Stimulated activated naive B cell treated with anti-CD40 and anti-IgM and Interleukin-4, amounts not matched to agents 10 μg/mL and 1 μg/mL and 100 μg/mL, for 72 hours (primary cell): Measurements from ENCODE around the gene TMEM129.

Experiments
- ATAC-seq, 2 donors: fragments of 150-1000 bp; cut with Tn5 transposase; replicated peaks; 2 replicates each; pipeline ENCODE4 v1.10.0; 2021; ENCODE audit warnings: moderate library complexity in 1 of 2
- DNase-seq: peaks from one replicate; pipeline ENCODE4 v3.0.0; 2021
- H3K27ac Mint-ChIP-seq: one replicate; pipeline ENCODE4 v1.8.0; 2022; ENCODE audit warnings: mild to moderate bottlenecking, mixed read lengths
- H3K27me3 Mint-ChIP-seq, 2 donors: one replicate each; pipeline ENCODE4 v1.8.0; 2022; ENCODE audit warnings: mixed read lengths in 2 of 2
- H3K36me3 Mint-ChIP-seq, 2 donors: one replicate each; pipeline ENCODE4 v1.8.0; 2022; ENCODE audit warnings: mixed read lengths in 2 of 2, mild to moderate bottlenecking in 1 of 2
- H3K4me1 Mint-ChIP-seq, 2 donors: one replicate each; pipeline ENCODE4 v1.8.0; 2022; ENCODE audit warnings: mixed read lengths in 2 of 2, mild to moderate bottlenecking in 1 of 2
- H3K4me3 Mint-ChIP-seq, 2 donors: one replicate each; pipeline ENCODE4 v1.8.0; 2022; ENCODE audit warnings: mild to moderate bottlenecking in 2 of 2, mixed read lengths in 2 of 2, moderate library complexity in 1 of 2
- H3K9me3 Mint-ChIP-seq, 2 donors: one replicate each; pipeline ENCODE4 v1.8.0; 2022; ENCODE audit warnings: mixed read lengths in 2 of 2, mild to moderate bottlenecking in 1 of 2

TMEM129 gene

DNA sequence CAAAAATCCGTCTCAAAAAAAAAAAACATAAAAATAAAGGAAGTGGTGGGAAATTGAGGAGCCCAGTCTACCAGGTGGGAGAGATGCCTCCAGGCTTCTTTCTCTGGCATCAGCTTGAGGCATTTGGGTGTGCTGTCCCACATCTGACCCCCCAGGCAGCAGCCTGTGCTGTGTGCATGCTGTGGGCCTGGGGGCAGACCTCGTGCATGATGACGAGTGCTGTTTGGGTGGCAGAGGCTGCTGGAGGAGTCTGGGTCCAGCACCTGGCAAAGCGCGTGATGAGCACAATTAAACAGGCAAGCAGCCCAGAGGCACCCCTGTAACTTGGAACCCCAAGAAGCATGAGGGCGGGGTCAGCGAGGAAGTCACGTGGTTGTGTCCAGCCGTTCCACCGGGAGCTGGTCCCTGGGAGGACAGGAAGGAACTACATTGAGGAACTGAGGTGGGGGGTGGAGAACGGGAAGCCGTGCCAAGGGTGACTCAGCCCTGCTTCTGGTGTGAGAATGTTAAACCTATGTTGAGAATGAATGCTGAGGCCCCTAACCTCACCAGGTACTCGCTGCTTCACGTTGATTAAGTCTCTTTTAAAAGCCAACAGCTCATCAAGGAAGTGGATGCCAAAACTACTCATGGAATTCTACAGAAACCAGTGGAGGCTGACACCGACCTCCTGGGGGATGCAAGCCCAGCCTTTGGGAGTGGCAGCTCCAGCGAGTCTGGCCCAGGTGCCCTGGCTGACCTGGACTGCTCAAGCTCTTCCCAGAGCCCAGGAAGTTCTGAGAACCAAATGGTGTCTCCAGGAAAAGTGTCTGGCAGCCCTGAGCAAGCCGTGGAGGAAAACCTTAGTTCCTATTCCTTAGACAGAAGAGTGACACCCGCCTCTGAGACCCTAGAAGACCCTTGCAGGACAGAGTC is 6.3 kb upstream of the TMEM129 start:
- H3K9me3 Mint-ChIP-seq, result no peaks in the 10 kb centered on the region
- H3K4me1 Mint-ChIP-seq, result peaks cover 39 to 53% of the 10 kb centered on the region in 2 donors
- H3K27me3 Mint-ChIP-seq, result no peaks in the 10 kb centered on the region
- no peak overlapping the region for H3K4me3 Mint-ChIP-seq
- ATAC-seq (no peak), DNase-seq (no peak)
- no peak overlapping the region for H3K27ac Mint-ChIP-seq
- peaks cover 54 to 66% of the 10 kb centered on the region in 2 donors for H3K36me3 Mint-ChIP-seq

DNA sequence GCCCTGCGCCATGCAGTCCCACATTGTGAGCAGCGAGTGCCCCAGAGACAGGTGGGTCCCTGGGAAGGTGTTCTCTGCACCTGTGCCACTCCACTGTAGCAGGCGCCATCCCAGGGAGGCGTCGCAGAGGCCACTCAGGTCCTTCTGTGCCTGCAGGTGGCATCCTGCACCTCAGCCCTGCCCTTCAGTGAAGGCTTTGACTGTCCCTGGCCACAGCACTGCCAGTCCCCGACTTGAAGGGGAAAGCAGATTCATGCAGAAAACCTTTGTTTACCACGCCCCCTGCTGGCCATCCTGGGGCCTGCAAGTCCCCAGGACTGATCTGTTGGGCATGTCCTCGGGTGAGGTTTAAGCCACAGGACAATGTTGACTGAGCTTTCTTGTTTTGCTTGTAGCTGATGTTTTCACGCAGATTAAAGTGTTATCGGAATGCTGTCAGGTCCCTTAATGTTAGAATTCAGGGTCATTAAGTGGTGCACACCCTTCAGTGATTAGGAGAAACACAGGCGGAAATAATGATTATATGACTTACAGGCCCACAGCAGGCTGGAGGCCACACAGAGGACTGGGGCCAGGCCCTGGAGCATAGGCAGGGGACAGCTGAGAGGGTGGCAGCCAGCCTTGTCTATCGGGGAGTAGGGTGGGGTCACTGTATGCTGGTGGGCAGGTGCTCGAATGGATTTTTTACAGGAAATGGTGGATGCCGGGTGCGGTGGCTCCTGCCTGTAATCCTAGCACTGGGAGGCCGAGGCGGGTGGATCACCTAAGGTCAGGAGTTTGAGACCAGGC is 5.2 kb upstream of the TMEM129 start:
- no peak overlapping the region for H3K27ac Mint-ChIP-seq
- peaks cover 46 to 61% of the 10 kb centered on the region in 2 donors for H3K4me1 Mint-ChIP-seq
- H3K9me3 Mint-ChIP-seq, result no peaks in the 10 kb centered on the region
- H3K27me3 Mint-ChIP-seq, result no peaks in the 10 kb centered on the region
- peak; percentile 73 for DNase-seq
- peak; percentile 38 to 40 for ATAC-seq
- H3K36me3 Mint-ChIP-seq, result peaks cover 54 to 69% of the 10 kb centered on the region in 2 donors
- H3K4me3 Mint-ChIP-seq, result no peak overlapping the region

DNA sequence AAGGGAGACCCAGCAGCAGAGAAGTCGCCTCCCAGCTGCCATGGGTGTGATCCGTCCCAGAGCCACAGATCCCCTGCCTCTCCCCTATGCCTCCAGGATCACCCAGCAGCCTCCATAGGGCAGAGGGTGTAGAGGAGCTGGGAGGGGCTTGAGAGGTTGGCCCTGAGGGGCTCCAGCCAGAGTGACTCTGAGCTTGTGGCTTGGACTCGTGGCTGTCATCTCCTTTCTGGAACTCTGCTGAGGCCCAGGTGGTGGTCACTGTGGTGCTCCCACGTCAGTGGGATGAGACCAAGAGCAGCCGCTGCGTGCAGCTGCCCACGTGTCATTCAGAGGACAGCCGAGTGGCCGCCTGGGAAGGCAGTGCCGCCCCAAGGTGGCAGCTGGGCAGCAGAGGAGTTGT is 4.4 kb upstream of the TMEM129 start:
- Mint-ChIP-seq H3K27me3 (no peaks in the 10 kb centered on the region), H3K9me3 (no peaks in the 10 kb centered on the region), H3K4me1 (peaks cover 47 to 61% of the 10 kb centered on the region in 2 donors), H3K36me3 (peaks cover 48 to 69% of the 10 kb centered on the region in 2 donors), H3K4me3 (no peak overlapping the region), H3K27ac (no peak overlapping the region)
- no peak for DNase-seq
- ATAC-seq, result no peak

DNA sequence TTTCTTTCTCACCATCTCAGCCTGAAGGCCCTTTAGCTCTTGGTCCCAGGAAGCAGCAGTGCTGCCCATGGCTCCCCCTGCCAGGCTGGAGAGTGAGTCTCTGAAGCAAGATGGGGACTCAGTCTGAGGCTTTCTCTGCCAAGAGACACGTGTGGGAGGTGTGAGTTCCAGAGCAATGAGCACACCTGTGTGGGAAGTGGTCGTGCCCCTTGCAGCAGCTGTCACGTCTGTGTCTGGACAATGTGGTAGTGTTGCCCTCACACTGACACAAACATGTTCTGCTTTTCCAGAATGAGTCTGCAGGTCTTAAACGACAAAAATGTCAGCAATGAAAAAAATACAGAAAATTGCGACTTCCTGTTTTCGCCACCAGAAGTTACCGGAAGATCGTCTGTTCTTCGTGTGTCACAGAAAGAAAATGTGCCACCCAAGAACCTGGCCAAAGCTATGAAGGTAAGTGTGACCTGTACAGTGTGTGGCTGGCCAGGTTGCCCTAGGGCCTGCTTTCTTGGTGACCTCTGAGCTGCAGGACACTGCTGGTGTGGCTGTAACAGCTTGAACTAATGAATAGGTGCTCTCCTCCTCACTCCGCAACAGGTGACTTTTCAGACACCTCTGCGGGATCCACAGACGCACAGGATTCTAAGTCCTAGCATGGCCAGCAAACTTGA is 2.1 kb upstream of the TMEM129 start:
- Mint-ChIP-seq H3K4me3 (peak overlapping the region; percentile 92 to 94), H3K9me3 (no peaks in the 10 kb centered on the region), H3K4me1 (peaks cover 53 to 70% of the 10 kb centered on the region in 2 donors), H3K27ac (peak overlapping the region; percentile 97), H3K27me3 (no peaks in the 10 kb centered on the region), H3K36me3 (peaks cover 34 to 61% of the 10 kb centered on the region in 2 donors)
- peak; percentile 44 to 53 for ATAC-seq
- peak; percentile 68 for DNase-seq

DNA sequence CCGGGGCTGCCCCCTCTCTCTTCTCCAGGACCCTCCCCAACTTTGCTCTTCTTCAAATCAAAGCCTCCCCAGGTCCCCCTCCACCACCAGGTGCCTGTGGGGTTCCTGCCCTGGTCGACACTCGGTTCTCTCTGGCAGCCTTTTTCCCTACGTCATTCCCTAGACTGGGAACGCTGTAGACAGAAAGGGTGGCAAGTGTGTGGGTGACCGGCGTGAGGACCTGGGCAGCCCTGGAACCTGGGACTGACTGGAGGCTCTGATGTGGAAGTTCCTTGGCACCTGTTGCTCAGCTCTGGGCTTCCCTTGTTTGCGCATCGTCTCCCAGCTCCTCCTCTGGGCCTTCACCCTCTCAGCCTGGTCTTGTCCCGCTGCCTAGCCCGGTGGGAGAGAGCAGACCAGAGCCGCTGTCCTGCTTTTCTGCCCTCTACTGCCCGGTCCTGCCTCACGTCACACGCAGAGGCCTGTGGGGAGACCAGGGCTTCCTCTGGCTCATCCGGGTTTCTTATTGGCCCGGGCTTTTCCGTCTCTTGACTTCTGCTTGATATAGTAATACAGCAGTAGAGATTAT is 1.5 kb upstream of the TMEM129 start:
- peak overlapping the region; percentile 92 to 94 for H3K4me3 Mint-ChIP-seq
- H3K4me1 Mint-ChIP-seq, result peaks cover 57 to 71% of the 10 kb centered on the region in 2 donors
- DNase-seq, result no peak
- no peaks in the 10 kb centered on the region for H3K9me3 Mint-ChIP-seq
- peak overlapping the region; percentile 97 for H3K27ac Mint-ChIP-seq
- peaks cover 30 to 58% of the 10 kb centered on the region in 2 donors for H3K36me3 Mint-ChIP-seq
- peak in 1 of 2 donors; percentile 0 for ATAC-seq
- H3K27me3 Mint-ChIP-seq, result no peaks in the 10 kb centered on the region

DNA sequence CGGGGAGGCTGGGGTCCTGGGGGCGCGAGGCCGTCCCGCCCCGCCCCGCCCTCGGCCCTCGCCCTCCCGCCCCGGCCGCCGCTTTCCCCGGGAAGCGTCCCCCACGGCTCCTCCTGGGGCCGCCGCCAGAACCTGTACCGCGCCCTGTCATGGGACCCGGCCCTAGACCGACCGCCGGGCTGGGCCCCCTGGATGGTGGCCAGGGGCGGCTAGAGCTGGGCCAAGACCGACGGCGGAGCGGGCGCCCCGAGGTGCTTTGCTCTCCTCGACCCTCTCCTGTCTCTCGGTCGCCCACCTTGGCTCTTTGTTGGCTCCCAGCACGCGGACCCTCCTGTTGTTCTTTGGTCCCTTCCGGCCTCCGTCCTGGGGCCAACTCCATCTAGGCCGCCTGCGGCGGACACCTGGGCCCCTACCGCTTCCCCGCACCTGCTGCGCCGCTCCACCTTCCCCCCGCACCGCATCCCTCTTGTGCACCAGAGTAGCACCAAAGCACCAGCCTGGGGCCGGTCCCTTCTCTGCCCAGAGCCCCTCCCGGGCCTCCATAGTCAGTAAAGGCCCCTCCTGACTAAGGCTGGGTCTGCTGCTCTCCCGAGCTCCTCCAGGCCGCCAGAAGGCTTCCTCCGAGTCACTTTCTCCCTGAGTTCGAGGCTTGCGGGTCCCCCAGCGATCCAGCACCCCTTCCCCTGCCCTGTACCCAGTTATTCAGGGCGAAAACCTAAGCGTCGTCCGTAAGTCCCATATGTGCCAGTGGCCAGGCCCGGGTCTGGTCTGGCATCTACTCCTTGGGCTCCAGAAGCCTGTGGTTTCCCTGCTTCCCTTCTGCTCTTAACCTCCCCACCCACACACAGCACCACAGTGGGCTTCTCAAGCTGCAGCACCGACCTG is 785 bp upstream of the TMEM129 start:
- H3K27me3 Mint-ChIP-seq, result no peaks in the 10 kb centered on the region
- H3K36me3 Mint-ChIP-seq, result peaks cover 25 to 56% of the 10 kb centered on the region in 2 donors
- H3K4me3 Mint-ChIP-seq, result peak overlapping the region; percentile 92 to 94
- no peaks in the 10 kb centered on the region for H3K9me3 Mint-ChIP-seq
- peak overlapping the region; percentile 97 for H3K27ac Mint-ChIP-seq
- ATAC-seq (no peak), DNase-seq (no peak)
- H3K4me1 Mint-ChIP-seq, result peaks cover 56 to 72% of the 10 kb centered on the region in 2 donors

DNA sequence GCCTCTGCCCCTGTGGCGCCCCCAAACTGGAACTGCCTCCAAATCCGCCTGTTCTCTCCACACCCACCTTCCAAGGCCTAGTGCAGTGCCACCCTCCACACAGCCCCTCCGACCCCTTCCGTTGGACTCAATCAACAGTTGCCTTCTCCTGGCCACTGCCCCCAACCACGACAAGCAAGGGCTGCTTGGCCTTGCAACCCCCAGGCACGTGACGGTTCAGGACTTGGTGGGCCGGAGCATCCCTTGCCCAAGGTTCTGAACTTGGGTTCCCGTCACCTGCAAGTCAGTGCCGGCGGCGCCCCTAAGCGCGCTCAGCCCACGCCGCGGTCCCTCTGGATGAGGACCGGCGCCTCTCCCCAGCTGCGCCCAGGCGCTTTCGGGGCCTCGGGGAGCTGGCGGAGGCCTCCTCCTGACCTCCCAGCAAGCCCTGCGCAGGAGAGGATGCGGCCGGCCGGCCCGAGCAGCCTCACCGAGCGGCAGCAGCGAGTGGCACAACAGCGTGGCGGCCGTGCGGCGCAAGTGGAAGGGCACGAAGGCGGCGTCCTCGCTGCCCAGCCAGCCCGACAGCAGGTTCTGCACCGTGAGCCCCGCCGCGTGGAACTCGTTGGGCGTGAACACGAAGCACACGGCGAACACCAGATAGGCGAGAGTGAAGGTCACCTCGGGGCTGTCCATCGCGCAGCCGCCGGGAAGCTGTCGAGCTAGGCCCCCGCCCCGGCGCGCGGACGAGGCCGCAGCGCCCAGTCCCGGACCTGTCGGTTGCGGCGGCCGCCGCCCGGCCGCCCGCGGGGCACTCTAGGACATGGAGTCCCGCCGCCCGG is 750 bp downstream of the TMEM129 start:
- H3K36me3 Mint-ChIP-seq, result peaks cover 25 to 56% of the 10 kb centered on the region in 2 donors
- no peaks in the 10 kb centered on the region for H3K9me3 Mint-ChIP-seq
- H3K4me3 Mint-ChIP-seq, result peak overlapping the region; percentile 82 to 97
- peaks cover 59 to 77% of the 10 kb centered on the region in 2 donors for H3K4me1 Mint-ChIP-seq
- H3K27ac Mint-ChIP-seq, result peak overlapping the region; percentile 97
- DNase-seq (peak; percentile 47), ATAC-seq (peak; percentile 25 to 28)
- no peaks in the 10 kb centered on the region for H3K27me3 Mint-ChIP-seq

DNA sequence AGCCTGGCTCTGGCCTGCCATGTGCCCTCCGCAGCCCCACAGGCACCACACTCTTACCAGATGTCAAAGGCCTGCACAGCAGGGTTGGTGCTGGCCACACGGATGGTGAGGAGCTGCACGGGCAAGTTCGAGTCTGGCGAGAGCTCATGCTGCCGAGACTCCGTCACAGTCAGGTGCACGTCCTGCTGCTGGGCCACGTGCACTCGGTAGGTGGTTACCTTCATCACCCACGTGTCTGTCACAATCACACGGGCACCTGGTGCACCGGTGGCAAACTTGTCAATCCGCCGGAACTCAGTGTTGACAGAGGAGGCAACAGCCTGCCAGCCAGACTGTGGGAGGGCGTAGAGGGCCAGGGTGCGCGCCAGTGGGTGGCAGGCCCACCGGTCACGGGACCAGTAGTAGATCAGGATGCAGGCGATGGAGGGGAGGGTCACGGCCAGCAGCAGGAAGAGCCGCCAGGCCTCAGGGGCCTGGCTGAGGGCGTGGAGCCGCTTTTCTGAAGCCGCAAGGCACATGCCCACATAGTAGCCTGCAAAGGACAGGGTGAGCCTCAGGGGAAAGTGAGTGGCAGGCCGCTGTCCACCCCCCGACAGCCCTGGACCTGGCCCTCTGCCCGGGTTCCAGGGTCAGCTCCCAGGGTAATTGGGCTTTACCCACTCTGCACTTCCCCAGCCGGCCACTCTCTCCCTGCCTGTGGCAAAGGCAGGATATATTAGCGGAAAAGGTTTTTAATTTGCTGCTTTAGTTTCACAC is 2.9 kb downstream of the TMEM129 start:
- no peak for DNase-seq
- Mint-ChIP-seq H3K4me3 (peak overlapping the region; percentile 41 to 48), H3K27me3 (no peaks in the 10 kb centered on the region), H3K36me3 (peaks cover 18 to 49% of the 10 kb centered on the region in 2 donors), H3K4me1 (peaks cover 55 to 84% of the 10 kb centered on the region in 2 donors), H3K9me3 (no peaks in the 10 kb centered on the region), H3K27ac (peak overlapping the region; percentile 76)
- ATAC-seq, result no peak

DNA sequence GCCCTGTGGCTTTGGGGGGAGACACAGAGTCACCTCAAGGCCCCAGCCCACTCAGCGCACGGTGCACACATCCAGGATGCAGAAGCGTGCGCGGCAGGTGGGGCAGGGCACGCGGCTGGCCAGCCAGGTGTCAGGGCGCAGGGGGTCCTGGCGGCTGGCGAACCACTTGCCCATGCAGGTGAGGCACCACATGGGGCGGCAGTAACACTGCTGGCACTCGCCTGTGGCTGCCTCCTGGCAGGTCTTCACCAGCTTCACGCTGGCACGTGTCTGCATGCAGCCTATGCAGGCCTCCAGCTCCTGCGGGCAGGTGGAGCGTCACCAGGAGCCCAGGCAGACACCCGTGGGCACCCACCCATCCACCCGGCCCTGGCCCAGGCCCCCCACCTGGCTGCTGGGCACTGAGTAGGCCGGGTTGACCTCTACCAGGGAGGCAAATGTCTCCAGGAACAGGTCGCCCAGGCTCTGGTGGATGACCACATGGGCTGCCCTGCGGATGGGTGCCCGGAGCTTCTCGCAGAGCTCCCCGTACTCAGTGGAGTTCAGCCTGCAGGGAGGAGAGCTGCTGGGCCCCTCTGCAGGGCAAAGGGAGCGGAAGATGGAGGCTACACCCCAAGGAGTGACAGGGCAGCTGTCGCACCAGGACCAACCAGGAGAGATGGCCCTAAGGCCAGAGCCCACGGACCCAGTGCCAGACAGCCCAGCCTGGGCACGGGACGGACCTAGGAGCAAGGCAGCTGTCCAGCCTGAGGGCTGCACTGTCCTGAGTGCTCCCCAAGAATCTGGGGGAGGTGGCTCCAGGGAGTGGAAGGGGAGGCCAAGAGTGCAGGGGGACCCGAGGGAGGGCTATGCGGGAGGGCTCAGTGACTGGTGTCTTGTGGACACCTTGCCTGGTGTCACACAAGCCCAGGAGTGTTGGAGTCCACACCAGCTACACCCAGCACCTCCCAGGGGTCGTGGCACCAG is 3.7 kb downstream of the TMEM129 start:
- peaks cover 14 to 47% of the 10 kb centered on the region in 2 donors for H3K36me3 Mint-ChIP-seq
- ATAC-seq, result no peak
- H3K27me3 Mint-ChIP-seq, result no peaks in the 10 kb centered on the region
- peak overlapping the region; percentile 69 for H3K27ac Mint-ChIP-seq
- no peak for DNase-seq
- peaks cover 46 to 76% of the 10 kb centered on the region in 2 donors for H3K4me1 Mint-ChIP-seq
- no peaks in the 10 kb centered on the region for H3K9me3 Mint-ChIP-seq
- H3K4me3 Mint-ChIP-seq, result no peak overlapping the region

DNA sequence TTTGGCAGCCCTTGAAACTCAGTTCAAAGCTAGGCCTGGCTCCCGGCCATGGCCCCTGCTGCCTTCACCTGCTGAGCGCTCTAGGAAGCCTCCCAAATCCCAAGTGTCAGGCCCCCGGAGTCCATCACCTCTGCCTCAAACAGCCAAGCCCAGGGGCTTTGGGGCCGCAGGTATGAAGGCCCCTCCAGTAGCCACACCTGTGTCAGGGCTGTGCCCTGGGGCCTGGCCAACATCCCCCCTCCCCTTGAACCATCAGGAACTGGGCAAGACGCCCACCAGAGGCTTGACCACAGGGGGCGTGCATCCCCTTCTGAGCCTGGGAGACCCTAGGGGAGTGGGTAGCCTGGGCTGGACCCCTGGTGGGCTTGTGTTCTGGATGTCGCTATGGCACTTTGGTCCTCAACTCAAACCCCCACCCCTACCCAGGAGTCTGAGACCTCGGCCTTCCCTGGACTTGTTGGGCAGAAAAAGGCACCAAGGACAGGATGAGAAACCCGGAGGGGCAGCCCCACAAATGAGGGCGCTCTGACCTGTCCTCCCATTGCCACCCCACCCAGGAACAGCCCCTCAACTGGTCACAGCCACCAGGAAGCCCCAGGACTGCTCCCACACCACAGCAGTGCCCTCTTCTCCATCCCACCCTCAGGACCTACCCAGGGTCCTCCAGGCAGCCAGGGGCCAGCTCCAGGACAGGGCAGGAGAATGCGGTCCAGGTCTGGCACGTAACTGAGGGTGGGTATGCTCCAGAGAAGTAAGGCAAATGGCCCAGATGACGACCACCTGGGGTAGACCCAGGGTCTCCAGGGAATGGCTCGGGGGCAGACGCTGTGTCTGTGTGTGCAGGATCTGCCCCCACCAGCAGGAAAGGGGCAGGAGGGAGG is 4.8 kb downstream of the TMEM129 start:
- peak overlapping the region; percentile 76 for H3K27ac Mint-ChIP-seq
- H3K9me3 Mint-ChIP-seq, result no peaks in the 10 kb centered on the region
- H3K4me3 Mint-ChIP-seq, result peak overlapping the region; percentile 93 to 98
- H3K27me3 Mint-ChIP-seq, result no peaks in the 10 kb centered on the region
- peaks cover 41 to 71% of the 10 kb centered on the region in 2 donors for H3K4me1 Mint-ChIP-seq
- peaks cover 15 to 43% of the 10 kb centered on the region in 2 donors for H3K36me3 Mint-ChIP-seq
- ATAC-seq (no peak), DNase-seq (no peak)
